H1 (cell line): ENCODE data around the gene NSDHL.

Source experiments
- BRCA1 ChIP-seq: IDR thresholded peaks from 2 replicates; pipeline ENCODE4 v1.6.1; 2012; ENCODE audit warnings: low read depth, low read length, improper control_type of control experiment
- CHD1 ChIP-seq: IDR thresholded peaks from 2 replicates; pipeline ENCODE4 v1.6.1; 2012; ENCODE audit warnings: low read depth, low read length, improper control_type of control experiment
- CHD2 ChIP-seq: IDR thresholded peaks from 2 replicates; pipeline ENCODE4 v1.6.1; 2012; ENCODE audit warnings: low read length, improper control_type of control experiment
- EZH2 ChIP-seq: fragments of 200-600 bp; sonication (generic); IDR thresholded peaks from 2 replicates; pipeline ENCODE4 v1.7.1; 2012; ENCODE audit warnings: low read depth, mild to moderate bottlenecking, moderate library complexity, low read length, inconsistent platforms; ENCODE audit not compliant: severe bottlenecking
- GABPA ChIP-seq: IDR thresholded peaks from 2 replicates; pipeline ENCODE4 v1.6.1; 2011; ENCODE audit warnings: mild to moderate bottlenecking, low read length, moderate library complexity, borderline replicate concordance; ENCODE audit not compliant: insufficient read depth
- GTF2F1 ChIP-seq: IDR thresholded peaks from 2 replicates; pipeline ENCODE4 v1.6.1; 2012; ENCODE audit warnings: low read depth, low read length, improper control_type of control experiment, borderline replicate concordance
- JUN ChIP-seq: IDR thresholded peaks from 2 replicates; pipeline ENCODE4 v1.6.1; 2011; ENCODE audit warnings: low read depth, mild to moderate bottlenecking, improper control_type of control experiment, low read length
- POLR2A ChIP-seq, 2 experiments: IDR thresholded peaks; 1 replicate in 1 of 2; 2 replicates in 1 of 2; pipeline ENCODE4 v1.6.1; 2011; ENCODE audit warnings: low read depth in 2 of 2, low read length in 2 of 2, mild to moderate bottlenecking in 2 of 2; ENCODE audit errors: control extremely low read depth in 1 of 2
- POLR2AphosphoS5 ChIP-seq: IDR thresholded peaks from 2 replicates; pipeline ENCODE4 v1.6.1; 2011; ENCODE audit warnings: low read depth, low read length
- SP1 ChIP-seq: IDR thresholded peaks from 2 replicates; pipeline ENCODE4 v1.6.1; 2011; ENCODE audit warnings: low read depth, low read length
- YY1 ChIP-seq: IDR thresholded peaks from 2 replicates; pipeline ENCODE4 v1.6.1; 2011; ENCODE audit warnings: low read depth, mild to moderate bottlenecking, low read length
- ZNF274 ChIP-seq: IDR thresholded peaks from 2 replicates; pipeline ENCODE4 v1.7.0; 2012; ENCODE audit warnings: low read length, borderline replicate concordance; ENCODE audit errors: extremely low read depth
- TF ChIP-seq, protein P1 (sequence below), 3 experiments: IDR thresholded peaks; 1 replicate in 2 of 3; 2 replicates in 1 of 3; pipeline versions ENCODE4 v1.5.1 to v1.6.1; 2011; ENCODE audit warnings: low read length in 3 of 3, mild to moderate bottlenecking in 3 of 3, inconsistent platforms in 2 of 3, low read depth in 1 of 3, moderate library complexity in 1 of 3; ENCODE audit not compliant: insufficient read depth in 1 of 3; ENCODE audit errors: control extremely low read depth in 1 of 3
- TF ChIP-seq, protein P2 (sequence below): IDR thresholded peaks from 2 replicates; pipeline ENCODE4 v1.6.1; 2011; ENCODE audit warnings: low read length, improper control_type of control experiment

DNA sequence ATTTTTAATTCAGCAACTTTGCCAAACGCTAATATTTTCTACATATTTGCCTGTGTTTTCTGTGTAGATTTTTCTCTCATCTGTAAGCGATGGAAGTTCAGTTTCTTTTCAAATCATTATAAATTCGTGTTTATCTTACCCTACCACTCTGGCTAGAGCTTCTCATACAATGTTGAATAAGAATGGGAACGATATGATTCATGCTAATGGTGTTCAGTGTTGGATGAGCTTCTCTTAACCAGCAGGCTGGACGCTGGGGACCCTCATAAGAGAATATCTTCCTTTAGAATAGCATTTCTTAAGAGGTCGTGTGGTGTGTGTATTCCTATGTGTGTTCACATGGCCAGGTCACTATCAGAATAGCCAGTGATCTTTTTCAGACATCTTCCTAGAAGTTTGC, 31.0 kb downstream of the NSDHL start:
- TF ChIP-seq, protein P1, sequence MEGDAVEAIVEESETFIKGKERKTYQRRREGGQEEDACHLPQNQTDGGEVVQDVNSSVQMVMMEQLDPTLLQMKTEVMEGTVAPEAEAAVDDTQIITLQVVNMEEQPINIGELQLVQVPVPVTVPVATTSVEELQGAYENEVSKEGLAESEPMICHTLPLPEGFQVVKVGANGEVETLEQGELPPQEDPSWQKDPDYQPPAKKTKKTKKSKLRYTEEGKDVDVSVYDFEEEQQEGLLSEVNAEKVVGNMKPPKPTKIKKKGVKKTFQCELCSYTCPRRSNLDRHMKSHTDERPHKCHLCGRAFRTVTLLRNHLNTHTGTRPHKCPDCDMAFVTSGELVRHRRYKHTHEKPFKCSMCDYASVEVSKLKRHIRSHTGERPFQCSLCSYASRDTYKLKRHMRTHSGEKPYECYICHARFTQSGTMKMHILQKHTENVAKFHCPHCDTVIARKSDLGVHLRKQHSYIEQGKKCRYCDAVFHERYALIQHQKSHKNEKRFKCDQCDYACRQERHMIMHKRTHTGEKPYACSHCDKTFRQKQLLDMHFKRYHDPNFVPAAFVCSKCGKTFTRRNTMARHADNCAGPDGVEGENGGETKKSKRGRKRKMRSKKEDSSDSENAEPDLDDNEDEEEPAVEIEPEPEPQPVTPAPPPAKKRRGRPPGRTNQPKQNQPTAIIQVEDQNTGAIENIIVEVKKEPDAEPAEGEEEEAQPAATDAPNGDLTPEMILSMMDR (IDR thresholded peaks at IDR 0.05; ENCODE audit: control extremely low read depth in 1 of 3, insufficient read depth in 1 of 3, low read depth in 1 of 3, low read length in 3 of 3), result no peak
- no peak for TF ChIP-seq SP1
- TF ChIP-seq JUN, result no peak
- no peak for TF ChIP-seq BRCA1
- no peak for TF ChIP-seq GTF2F1
- no peak for TF ChIP-seq CHD2
- no peak for TF ChIP-seq CHD1
- no peak for TF ChIP-seq EZH2
- TF ChIP-seq POLR2A (IDR thresholded peaks at IDR 0.05; ENCODE audit: control extremely low read depth in 1 of 2, low read depth in 2 of 2, low read length in 2 of 2), result no peak
- TF ChIP-seq ZNF274, result no peak
- no peak for TF ChIP-seq GABPA
- no peak for TF ChIP-seq POLR2AphosphoS5
- TF ChIP-seq, protein P2, sequence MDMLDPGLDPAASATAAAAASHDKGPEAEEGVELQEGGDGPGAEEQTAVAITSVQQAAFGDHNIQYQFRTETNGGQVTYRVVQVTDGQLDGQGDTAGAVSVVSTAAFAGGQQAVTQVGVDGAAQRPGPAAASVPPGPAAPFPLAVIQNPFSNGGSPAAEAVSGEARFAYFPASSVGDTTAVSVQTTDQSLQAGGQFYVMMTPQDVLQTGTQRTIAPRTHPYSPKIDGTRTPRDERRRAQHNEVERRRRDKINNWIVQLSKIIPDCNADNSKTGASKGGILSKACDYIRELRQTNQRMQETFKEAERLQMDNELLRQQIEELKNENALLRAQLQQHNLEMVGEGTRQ, result no peak
- no peak for TF ChIP-seq YY1
